IMR-90 (cell line): ENCODE measurements around the gene SYNGR2. TPM values are rescaled to one million over a fixed set of nuclear protein-coding genes. Genes with fewer than 3 reads are reported as not detected.
A peak's percentile ranks its signal among the peaks of the same experiment; 100 is the strongest.

ENCODE experiments used
- ATAC-seq: fragments of 200-7000 bp; cut with Tn5 transposase; 2 replicates; pipeline ENCODE4 v1.9.1; 2020; ENCODE audit warnings: low read depth, mild to moderate bottlenecking, moderate library complexity
- BruUV-seq: library from RNA; stranded (reverse); fragments of 400-500 nt; replicated peaks from 2 replicates; lab custom pipeline; 2021; lab: Mats Ljungman, UMichigan
- CTCF ChIA-PET: fragments of 300-600 bp; formaldehyde crosslinking; extraction: SDS; loops from one replicate; lab custom pipeline; 2021; ENCODE audit warnings: antibody characterized with exemption; lab: Yijun Ruan, JAX
- POLR2A ChIA-PET: fragments of 300-600 bp; sonication (Branson Sonifier 250); formaldehyde crosslinking; loops from one replicate; lab custom pipeline; 2022; ENCODE audit warnings: antibody characterized with exemption; ENCODE audit not compliant: unreplicated experiment; lab: Charles Lee
- DNase-seq: peaks from one replicate; pipeline ENCODE4 v3.0.0; 2013
- H2AFZ ChIP-seq: replicated peaks from 2 replicates; pipeline ENCODE3; 2013; ENCODE audit warnings: low read length, mild to moderate bottlenecking; ENCODE audit not compliant: poor library complexity
- H2AK5ac ChIP-seq: 2 replicates; pipeline ENCODE4 v1.6.1; 2013; ENCODE audit warnings: low read depth, low read length, inconsistent platforms
- H2AK9ac ChIP-seq: replicated peaks from 2 replicates; pipeline ENCODE3; 2013; ENCODE audit warnings: mild to moderate bottlenecking, low read depth, low read length, moderate library complexity; ENCODE audit not compliant: poor library complexity
- H2BK120ac ChIP-seq: 2 replicates; pipeline ENCODE4 v1.6.1; 2013; ENCODE audit warnings: low read depth, low read length, inconsistent platforms
- H2BK15ac ChIP-seq: 3 replicates; pipeline ENCODE4 v1.6.1; 2013; ENCODE audit warnings: low read depth, low read length, inconsistent platforms
- H2BK20ac ChIP-seq: 2 replicates; pipeline ENCODE4 v1.6.1; 2013; ENCODE audit warnings: low read depth, mild to moderate bottlenecking, inconsistent platforms, low read length, moderate library complexity
- H2BK5ac ChIP-seq: 2 replicates; pipeline ENCODE4 v1.6.1; 2013; ENCODE audit warnings: mild to moderate bottlenecking, low read depth, low read length, inconsistent platforms; ENCODE audit not compliant: poor library complexity, severe bottlenecking
- H3K14ac ChIP-seq: replicated peaks from 2 replicates; pipeline ENCODE4 v1.6.1; 2013; ENCODE audit warnings: low read depth, low read length, inconsistent platforms
- H3K18ac ChIP-seq: 2 replicates; pipeline ENCODE4 v1.6.1; 2013; ENCODE audit warnings: low read depth, low read length, control low read depth
- H3K23ac ChIP-seq: 2 replicates; pipeline ENCODE4 v1.6.1; 2013; ENCODE audit warnings: low read depth, low read length, inconsistent platforms
- H3K27ac ChIP-seq: 2 replicates; pipeline ENCODE4 v1.5.1; 2013; ENCODE audit warnings: mild to moderate bottlenecking, control low read depth, low read length; ENCODE audit not compliant: insufficient read depth
- H3K27me3 ChIP-seq: 2 replicates; pipeline ENCODE4 v1.6.1; 2013; ENCODE audit warnings: low read length; ENCODE audit not compliant: control insufficient read depth, insufficient read depth
- H3K36me3 ChIP-seq: 2 replicates; pipeline ENCODE4 v1.6.1; 2013; ENCODE audit warnings: low read length, mixed read lengths; ENCODE audit not compliant: control insufficient read depth, insufficient read depth
- H3K4ac ChIP-seq: 2 replicates; pipeline ENCODE4 v1.6.1; 2013; ENCODE audit warnings: low read depth, low read length, inconsistent platforms
- H3K4me1 ChIP-seq: 2 replicates; pipeline ENCODE4 v1.6.1; 2013; ENCODE audit warnings: low read length, mixed read lengths; ENCODE audit not compliant: control insufficient read depth, insufficient read depth
- H3K4me2 ChIP-seq: 2 replicates; pipeline ENCODE4 v1.6.1; 2013; ENCODE audit warnings: low read depth, mild to moderate bottlenecking, control low read depth, low read length, moderate library complexity
- H3K4me3 ChIP-seq: 2 replicates; pipeline ENCODE4 v1.5.1; 2013; ENCODE audit warnings: low read depth, mild to moderate bottlenecking, control low read depth, low read length, moderate library complexity; ENCODE audit not compliant: insufficient read depth
- H3K56ac ChIP-seq: 2 replicates; pipeline ENCODE4 v1.6.1; 2013; ENCODE audit warnings: low read length, inconsistent platforms; ENCODE audit not compliant: insufficient read depth; ENCODE audit errors: extremely low read depth
- H3K79me1 ChIP-seq, 2 experiments: 2 replicates each; pipeline ENCODE4 v1.6.1; 2013; ENCODE audit warnings: low read length in 2 of 2, inconsistent platforms in 1 of 2, low read depth in 1 of 2
- H3K9ac ChIP-seq: 2 replicates; pipeline ENCODE4 v1.6.1; 2013; ENCODE audit warnings: low read depth, low read length, control low read depth
- H3K9me1 ChIP-seq: 2 replicates; pipeline ENCODE4 v1.6.1; 2013; ENCODE audit warnings: low read length, inconsistent platforms; ENCODE audit not compliant: insufficient read depth
- H3K9me3 ChIP-seq: 2 replicates; pipeline ENCODE4 v1.6.1; 2013; ENCODE audit warnings: low read length; ENCODE audit not compliant: control insufficient read depth, insufficient read depth
- H4K20me1 ChIP-seq: 2 replicates; pipeline ENCODE4 v1.6.1; 2013; ENCODE audit warnings: low read length, inconsistent platforms; ENCODE audit not compliant: insufficient read depth
- H4K5ac ChIP-seq: 2 replicates; pipeline ENCODE4 v1.6.1; 2013; ENCODE audit warnings: mild to moderate bottlenecking, low read depth, low read length, control low read depth
- H4K8ac ChIP-seq, 2 experiments: 2 replicates each; pipeline ENCODE4 v1.6.1; 2013; ENCODE audit warnings: low read depth in 2 of 2, low read length in 2 of 2, control low read depth in 1 of 2, inconsistent platforms in 1 of 2
- H4K91ac ChIP-seq: 2 replicates; pipeline ENCODE4 v1.6.1; 2013; ENCODE audit warnings: low read depth, low read length, inconsistent platforms; ENCODE audit not compliant: insufficient read depth
- MAFK ChIP-seq: IDR thresholded peaks from 2 replicates; pipeline ENCODE4 v1.6.1; 2012; ENCODE audit warnings: low read depth, low read length, improper control_type of control experiment
- USF2 ChIP-seq: fragments of 150-350 bp; IDR thresholded peaks from 2 replicates; pipeline ENCODE4 v1.6.1; 2017; ENCODE audit warnings: mild to moderate bottlenecking, antibody characterized with exemption, low read length, low read depth
- WGBS, 2 experiments: methylation state at CpG; one replicate each; pipeline versions ENCODE4 v1.1.5 to v1.1.7; 2013; ENCODE audit warnings: missing lambda C conversion rate in 2 of 2; ENCODE audit not compliant: insufficient read length in 1 of 2; ENCODE audit errors: extremely low coverage in 2 of 2; 5-methylcytosine and 5-hydroxymethylcytosine counted together
- dilution Hi-C: fragments of 300-500 bp; cut with HindIII; formaldehyde crosslinking; loops from one replicate; pipeline ENCODE4 v1.14.3; 2018; ENCODE audit warnings: low sequenced_read_pairs; ENCODE audit not compliant: unreplicated experiment
- in situ Hi-C: fragments of 300-500 bp; cut with MboI; formaldehyde crosslinking; loops from 3 replicates; pipeline ENCODE4 v1.14.3; 2019; ENCODE audit warnings: low sequenced_read_pairs, inconsistent platforms, mixed read lengths
- intact Hi-C: fragments of 100-400 bp; cut with micrococcal nuclease; formaldehyde crosslinking; loops from 2 replicates; pipeline ENCODE4 v1.10.0; 2022
- polyA plus RNA-seq, 3 experiments: library from polyadenylated mRNA; depleted of rRNA; stranded (reverse); fragments of >200 nt; gene quantifications; 2 replicates each; pipeline ENCODE4 v1.2.3, GENCODE V29; 2012; ENCODE audit warnings: low replicate concordance in 1 of 3
- total RNA-seq: library from RNA; depleted of rRNA; stranded (reverse); fragments of >200 nt; gene quantifications from 2 replicates; pipeline ENCODE4 v1.2.3, GENCODE V29; 2012

The SYNGR2 gene
- total and polyA plus RNA-seq, 2 of the 4 experiments (the other 2 are of a cell fraction), result 11.1 to 63.1 TPM

DNA sequence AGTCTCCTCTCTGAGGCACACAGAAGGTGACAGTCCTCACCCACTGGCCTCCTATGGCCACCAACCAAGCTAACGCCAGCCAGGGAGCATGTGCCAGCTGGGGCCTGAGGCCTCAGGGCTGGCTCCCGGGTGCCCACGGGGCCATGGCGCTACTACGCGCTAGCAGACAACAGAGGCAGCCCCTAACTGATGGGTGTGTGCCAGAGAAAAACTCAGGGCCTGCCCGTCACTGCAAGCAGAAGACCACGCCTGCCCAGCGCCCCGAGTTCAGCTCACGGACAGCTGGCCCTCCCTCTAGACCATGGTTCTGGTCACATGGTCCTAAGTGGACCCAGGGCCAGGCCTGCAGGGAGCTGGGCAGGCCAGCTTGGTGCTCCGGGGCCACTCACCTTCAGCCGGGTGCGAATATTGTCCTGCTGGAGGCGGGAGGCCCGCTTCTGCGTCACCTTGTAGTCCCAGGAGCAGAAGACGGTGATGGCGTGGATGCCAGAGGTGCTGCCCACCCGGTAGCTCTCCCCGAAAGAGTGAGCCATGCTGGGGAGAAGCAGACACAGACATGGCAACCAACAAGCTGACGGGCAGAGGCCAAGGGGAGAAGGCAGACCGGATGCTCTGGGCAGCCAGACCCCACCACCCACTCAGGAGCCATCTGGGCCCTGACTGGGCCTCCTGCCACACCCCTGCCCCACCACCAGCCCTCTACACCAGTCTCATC is 46.0 kb upstream of the SYNGR2 start:
- TF ChIP-seq USF2 (no peak), MAFK (no peak)
- Histone ChIP-seq H2BK120ac (no peak overlapping the region), H3K79me1 (no peaks in the 10 kb centered on the region), H3K4me1 (no peaks in the 10 kb centered on the region), H3K56ac (no peak overlapping the region), H3K4ac (no peak overlapping the region), H4K8ac (no peak overlapping the region), H3K4me3 (no peak overlapping the region), H3K14ac (no peak overlapping the region), H3K4me2 (no peak overlapping the region), H3K9me3 (no peaks in the 10 kb centered on the region), H2BK20ac (no peak overlapping the region), H2BK15ac (no peak overlapping the region), H2AFZ (no peak overlapping the region), H3K23ac (no peak overlapping the region), H4K91ac (no peak overlapping the region), H2AK9ac (peak overlapping the region; percentile 5), H3K27me3 (peaks cover 12% of the 10 kb centered on the region), H2AK5ac (no peak overlapping the region), H4K5ac (no peak overlapping the region), H3K9me1 (no peaks in the 10 kb centered on the region), H3K18ac (no peak overlapping the region), H3K27ac (no peak overlapping the region), H3K9ac (no peak overlapping the region), H4K20me1 (no peaks in the 10 kb centered on the region; the same call in 1 of the 2 replicates), H3K36me3 (no peaks in the 10 kb centered on the region), H2BK5ac (no peak overlapping the region)
- DNase-seq (no peak), ATAC-seq (no peak)
- ChIA-PET CTCF (interaction anchor here (0.9 kb wide), 1 partner anchor 55 kb away, joined by 3 read pairs; no protein-coding TSS in a partner anchor), POLR2A (no interaction called here)
- dilution Hi-C loops, result no loop called here
- in situ Hi-C loops, result no loop called here
- intact Hi-C loops, result no loop called here
- BruUV-seq, result no TSS peak
- 85% methylated on average over 10 of the region's 23 CpGs; no CpG with 5 or more reads in 1 of the 2 experiments for WGBS, 2 experiments
